ENCODE results near the gene PAQR7. TPM values are rescaled to one million over a fixed set of nuclear protein-coding genes. Genes with fewer than 3 reads are reported as not detected.
A peak's percentile ranks its signal among the peaks of the same experiment; 100 is the strongest.

The PAQR7 gene, protein sequence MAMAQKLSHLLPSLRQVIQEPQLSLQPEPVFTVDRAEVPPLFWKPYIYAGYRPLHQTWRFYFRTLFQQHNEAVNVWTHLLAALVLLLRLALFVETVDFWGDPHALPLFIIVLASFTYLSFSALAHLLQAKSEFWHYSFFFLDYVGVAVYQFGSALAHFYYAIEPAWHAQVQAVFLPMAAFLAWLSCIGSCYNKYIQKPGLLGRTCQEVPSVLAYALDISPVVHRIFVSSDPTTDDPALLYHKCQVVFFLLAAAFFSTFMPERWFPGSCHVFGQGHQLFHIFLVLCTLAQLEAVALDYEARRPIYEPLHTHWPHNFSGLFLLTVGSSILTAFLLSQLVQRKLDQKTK
- total RNA-seq: 1 to 10 TPM; 4.5 to 7.5 (median 5.4) TPM

DNA sequence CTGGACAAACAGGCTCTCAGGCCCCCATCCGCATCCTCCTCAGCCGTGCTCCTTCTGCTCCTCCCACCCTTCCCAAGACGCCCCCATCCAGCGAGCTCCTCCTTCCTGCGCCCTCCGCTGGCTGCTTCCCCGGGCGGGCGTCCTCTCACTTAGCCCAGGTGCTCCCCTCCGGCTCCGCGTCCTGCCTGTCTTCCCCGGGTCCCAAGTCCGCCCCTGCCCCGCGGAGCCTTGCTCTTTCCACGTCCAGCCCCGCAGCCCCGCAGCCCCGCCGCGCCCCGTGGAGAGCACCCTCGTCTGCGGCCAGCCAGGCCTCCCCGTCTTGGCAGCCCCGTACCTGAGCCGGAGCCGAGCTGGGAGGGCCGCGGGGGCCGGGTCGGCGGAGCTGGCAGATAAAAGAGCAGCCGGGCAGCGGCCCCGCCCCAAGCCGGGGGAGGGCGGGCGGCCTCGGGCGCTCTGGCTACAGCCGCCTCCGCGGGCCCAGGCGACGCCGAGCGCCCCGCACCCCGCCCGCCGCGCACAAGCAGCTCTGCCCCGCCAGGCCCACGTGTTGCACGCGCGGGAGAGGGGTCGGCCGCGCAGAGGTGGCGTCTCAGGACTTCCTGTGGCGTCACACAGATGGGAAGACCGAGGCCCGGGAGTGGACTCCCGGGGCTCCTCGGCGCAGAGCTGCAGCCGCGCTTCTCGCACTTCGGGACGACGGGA is at the start of gene PAQR7:
Gene PAQR7, minus strand, starts transcription at position 555 of the 702 bp plus-strand sequence. CDS start 11,869 bp downstream, outside the sequence.
- ATAC-seq: peak; percentile 87 to 89
- no peaks in the 10 kb centered on the region for H3K36me3 Mint-ChIP-seq (ENCODE audit: insufficient read depth)
- peak within 1 kb of the TSS; percentile 85 for H3K4me3 Mint-ChIP-seq
- no peaks in the 10 kb centered on the region for H3K27me3 Mint-ChIP-seq (ENCODE audit: low read depth)
- H3K9me3 Mint-ChIP-seq: no peaks in the 10 kb centered on the region
- peaks cover 7% of the 10 kb centered on the region for H3K4me1 Mint-ChIP-seq (ENCODE audit: low read depth)
- DNase-seq: peak; percentile 35

DNA sequence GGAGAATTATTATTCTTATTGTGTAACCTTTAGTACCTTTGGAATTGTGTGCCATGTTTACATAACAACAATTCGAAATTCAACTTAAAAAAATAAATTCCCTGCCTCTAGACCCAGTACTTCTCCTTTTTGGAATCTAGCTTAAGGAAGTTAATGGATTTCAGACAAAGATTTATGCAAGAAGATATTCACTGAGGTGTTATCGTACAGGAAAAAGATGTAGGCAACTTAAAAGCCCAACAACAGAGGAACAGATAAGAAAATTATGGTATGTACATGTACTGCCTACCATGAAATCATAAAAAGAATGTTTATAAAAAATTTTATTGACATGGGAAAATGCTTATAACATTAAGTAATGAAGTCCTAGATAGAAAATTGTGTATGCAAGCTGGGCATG is 48.9 kb upstream of the PAQR7 start:
- no peak overlapping the region for H3K4me3 Mint-ChIP-seq
- DNase-seq (no peak), ATAC-seq (no peak)
- no peaks in the 10 kb centered on the region for H3K9me3 Mint-ChIP-seq
- peaks cover 14% of the 10 kb centered on the region for H3K4me1 Mint-ChIP-seq (ENCODE audit: low read depth)
- no peaks in the 10 kb centered on the region for H3K36me3 Mint-ChIP-seq (ENCODE audit: insufficient read depth)
- H3K27me3 Mint-ChIP-seq (ENCODE audit: low read depth): peaks cover 4% of the 10 kb centered on the region

DNA sequence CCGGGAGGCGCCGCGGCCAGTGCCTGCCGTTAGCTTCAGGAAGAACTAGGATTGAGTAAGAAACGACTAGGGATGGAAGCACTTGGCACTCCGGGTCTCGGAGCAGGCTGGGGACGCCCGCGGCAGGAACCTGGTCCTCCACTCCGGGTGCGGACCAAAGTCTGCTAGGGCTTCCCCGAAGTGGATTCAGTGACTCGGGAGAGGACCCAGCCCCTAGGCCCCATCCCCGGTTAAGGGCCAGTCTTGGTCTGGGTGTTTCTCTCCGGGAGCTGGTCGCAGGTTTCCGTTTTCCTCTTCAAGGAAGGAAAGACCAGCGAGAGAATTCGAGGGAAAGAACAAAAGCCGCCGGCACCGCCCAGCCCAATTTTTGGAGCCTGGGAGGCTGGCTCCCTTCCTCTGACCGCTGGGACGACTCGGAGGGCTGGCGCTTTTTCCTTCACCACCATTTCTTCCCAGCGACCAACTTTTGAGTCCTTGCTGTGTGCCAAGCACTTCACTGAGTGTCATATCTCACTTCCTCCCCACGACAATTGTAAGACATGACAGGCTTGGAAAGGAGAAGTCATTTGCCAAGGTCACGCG is 47.6 kb upstream of the PAQR7 start:
- DNase-seq: peak; percentile 10
- Mint-ChIP-seq H3K27me3 (ENCODE audit: low read depth) (peaks cover 4% of the 10 kb centered on the region), H3K9me3 (no peaks in the 10 kb centered on the region), H3K36me3 (ENCODE audit: insufficient read depth) (no peaks in the 10 kb centered on the region), H3K4me1 (ENCODE audit: low read depth) (peaks cover 19% of the 10 kb centered on the region), H3K4me3 (peak overlapping the region; percentile 68)
- peak; percentile 44 to 58 for ATAC-seq

DNA sequence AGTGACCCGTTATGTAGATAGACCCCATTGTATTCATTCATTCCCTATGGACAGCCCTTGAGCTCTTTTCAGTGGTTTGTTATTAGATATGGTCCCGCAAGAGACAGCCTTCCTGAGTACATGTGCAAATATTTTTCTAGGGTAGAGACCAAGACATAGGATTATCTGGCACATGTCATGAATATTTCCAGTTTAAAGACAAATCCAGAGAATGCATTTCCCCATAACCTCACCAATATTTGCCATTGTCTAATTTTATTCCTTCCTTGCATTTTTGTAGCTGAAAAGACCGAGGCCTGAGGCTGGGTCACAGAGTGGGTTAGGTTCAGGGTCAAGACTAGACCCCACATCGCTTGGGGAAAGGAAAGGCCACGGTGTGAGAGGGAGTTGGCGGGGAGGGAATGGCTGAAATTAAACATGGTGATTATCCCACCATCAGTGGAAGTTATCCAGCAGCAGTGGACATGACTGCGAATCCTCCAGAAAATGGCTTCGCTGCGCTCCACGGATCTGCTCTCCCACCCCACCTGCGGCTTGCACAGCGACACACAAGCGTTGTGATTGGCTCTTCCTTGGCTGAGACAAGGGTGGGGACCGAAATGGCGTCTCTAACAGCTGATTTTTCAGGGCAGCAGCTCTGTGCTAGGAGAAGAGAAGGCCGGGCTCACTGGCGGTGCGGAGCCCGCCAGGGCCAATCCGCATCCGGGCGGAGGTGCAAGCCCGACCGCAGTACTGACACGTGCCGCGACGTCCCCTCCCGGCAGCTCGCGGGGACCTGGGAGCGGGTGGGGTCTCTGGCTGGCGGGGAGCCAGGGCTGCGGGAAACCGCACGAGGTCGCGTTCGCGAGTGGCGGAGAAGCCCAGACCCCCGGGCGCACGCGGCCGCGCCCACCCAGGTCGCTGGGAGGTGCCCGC is 46.8 kb upstream of the PAQR7 start:
- H3K4me1 Mint-ChIP-seq (ENCODE audit: low read depth): peaks cover 24% of the 10 kb centered on the region
- H3K27me3 Mint-ChIP-seq (ENCODE audit: low read depth): peaks cover 4% of the 10 kb centered on the region
- ATAC-seq (peak; percentile 71 to 78), DNase-seq (peak; percentile 8)
- H3K4me3 Mint-ChIP-seq: peak overlapping the region; percentile 78
- H3K9me3 Mint-ChIP-seq: no peaks in the 10 kb centered on the region
- no peaks in the 10 kb centered on the region for H3K36me3 Mint-ChIP-seq (ENCODE audit: insufficient read depth)

DNA sequence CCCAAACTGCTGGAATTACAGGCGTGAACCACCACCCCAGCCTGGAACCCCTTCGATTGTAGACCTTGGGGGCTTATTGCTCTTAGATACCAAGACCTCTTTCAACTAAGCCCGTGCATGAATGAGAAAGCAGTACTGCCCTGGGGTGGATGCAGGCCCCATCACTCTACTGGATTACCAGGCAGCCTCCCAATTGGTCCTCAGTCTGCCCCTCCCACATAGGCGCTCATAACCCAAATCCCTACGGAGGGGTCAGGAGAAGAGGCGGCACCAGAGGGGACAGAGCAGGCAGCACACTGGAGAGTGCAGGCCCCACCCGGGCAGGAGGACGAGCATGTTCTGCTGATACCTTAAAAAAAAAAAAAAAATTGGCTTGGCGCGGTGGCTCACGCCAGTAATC is 43.1 kb upstream of the PAQR7 start:
- no peak for DNase-seq
- Mint-ChIP-seq H3K4me3 (no peak overlapping the region), H3K4me1 (ENCODE audit: low read depth) (peaks cover 22% of the 10 kb centered on the region), H3K27me3 (ENCODE audit: low read depth) (peaks cover 4% of the 10 kb centered on the region), H3K9me3 (no peaks in the 10 kb centered on the region), H3K36me3 (ENCODE audit: insufficient read depth) (no peaks in the 10 kb centered on the region)
- no peak for ATAC-seq

DNA sequence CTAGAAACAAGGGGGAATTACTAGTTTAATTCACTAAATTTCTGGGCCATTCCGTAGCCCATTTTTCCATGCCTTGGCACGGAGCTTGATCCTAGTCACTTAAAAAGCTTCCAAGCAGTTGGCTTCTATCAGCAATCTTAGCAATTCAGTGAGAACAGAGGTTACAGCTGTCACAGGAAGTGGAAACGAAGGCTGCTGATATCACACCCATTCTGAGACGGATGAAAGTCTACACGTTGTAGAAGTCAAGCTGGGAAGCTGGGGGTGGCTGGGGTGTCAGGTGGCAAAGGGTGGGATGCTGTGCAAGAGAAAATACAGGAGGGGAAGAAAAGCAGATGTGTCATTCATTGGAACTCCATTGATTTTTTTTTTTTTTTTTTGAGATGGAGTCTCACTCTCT is 42.5 kb upstream of the PAQR7 start:
- peaks cover 18% of the 10 kb centered on the region for H3K4me1 Mint-ChIP-seq (ENCODE audit: low read depth)
- ATAC-seq: peak; percentile 23 to 46
- no peaks in the 10 kb centered on the region for H3K36me3 Mint-ChIP-seq (ENCODE audit: insufficient read depth)
- H3K27me3 Mint-ChIP-seq (ENCODE audit: low read depth): peaks cover 4% of the 10 kb centered on the region
- peak overlapping the region; percentile 8 for H3K4me3 Mint-ChIP-seq
- no peaks in the 10 kb centered on the region for H3K9me3 Mint-ChIP-seq
- DNase-seq: no peak

DNA sequence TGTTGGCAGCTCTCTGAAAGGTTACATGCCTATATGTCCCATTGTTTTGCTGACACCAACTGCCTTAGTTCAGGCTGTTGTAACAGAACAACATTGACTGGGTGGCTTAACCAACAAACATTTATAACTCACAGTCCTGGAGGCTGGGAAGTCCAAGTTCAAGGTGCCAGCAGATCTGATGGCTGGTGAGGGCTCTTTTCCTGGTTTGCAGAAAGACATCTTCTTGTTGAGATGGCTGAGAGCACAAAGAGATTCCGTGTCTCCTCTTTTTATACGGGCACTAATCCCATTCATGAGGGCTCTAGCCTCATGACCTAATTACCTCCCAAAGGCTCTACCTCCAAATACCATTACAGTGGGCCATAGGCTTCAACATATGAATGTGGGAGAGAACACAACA is 41.0 kb upstream of the PAQR7 start:
- no peaks in the 10 kb centered on the region for H3K27me3 Mint-ChIP-seq (ENCODE audit: low read depth)
- no peak for ATAC-seq
- H3K4me1 Mint-ChIP-seq (ENCODE audit: low read depth): peaks cover 10% of the 10 kb centered on the region
- no peaks in the 10 kb centered on the region for H3K9me3 Mint-ChIP-seq
- no peak for DNase-seq
- H3K36me3 Mint-ChIP-seq (ENCODE audit: insufficient read depth): no peaks in the 10 kb centered on the region
- H3K4me3 Mint-ChIP-seq: no peak overlapping the region

DNA sequence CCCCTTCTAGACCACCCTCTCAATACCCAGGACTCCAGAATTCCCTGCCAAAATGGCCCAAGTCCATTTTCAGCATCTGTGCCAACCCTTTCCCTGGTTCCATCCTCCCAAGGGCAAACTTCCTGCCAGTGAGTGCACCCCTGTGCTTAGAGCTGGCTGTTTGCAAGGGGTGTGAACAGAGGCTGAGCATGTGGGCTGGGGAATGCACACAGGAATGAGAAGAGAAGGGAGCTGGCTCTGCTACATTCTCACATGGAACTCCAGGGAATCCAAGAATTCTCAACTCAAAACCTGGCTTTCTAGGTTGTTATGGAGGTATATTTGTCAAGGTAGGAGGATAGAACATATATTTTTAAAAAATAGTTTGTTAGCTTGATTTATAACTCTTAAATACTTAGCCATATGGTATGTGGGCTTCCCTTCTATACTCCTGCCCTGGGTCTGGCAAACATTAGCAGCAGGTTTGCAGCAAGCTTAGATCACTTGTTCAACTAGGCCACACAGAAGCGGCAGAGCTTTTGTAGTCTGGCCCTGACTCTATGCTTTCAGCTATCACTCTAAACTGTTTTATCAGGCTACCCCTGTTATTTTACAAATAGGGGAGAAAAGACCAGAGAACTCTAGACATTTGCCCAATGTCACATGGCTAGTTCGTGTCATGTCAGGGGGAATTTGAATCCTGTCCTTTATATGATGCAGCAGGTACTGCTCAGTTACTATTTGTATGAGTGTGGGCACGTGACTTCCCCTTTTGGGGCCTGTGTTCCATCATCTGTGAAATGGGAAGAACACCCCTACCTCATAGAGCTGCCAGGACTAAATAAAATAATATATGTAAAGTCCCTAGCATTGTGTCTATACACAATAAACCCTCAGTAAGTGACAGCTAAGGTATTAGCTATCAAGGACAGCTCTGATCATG is 38.8 kb upstream of the PAQR7 start:
- H3K36me3 Mint-ChIP-seq (ENCODE audit: insufficient read depth): no peaks in the 10 kb centered on the region
- H3K4me1 Mint-ChIP-seq (ENCODE audit: low read depth): peaks cover 10% of the 10 kb centered on the region
- DNase-seq: no peak
- H3K9me3 Mint-ChIP-seq: no peaks in the 10 kb centered on the region
- no peak overlapping the region for H3K4me3 Mint-ChIP-seq
- no peaks in the 10 kb centered on the region for H3K27me3 Mint-ChIP-seq (ENCODE audit: low read depth)
- ATAC-seq: no peak

DNA sequence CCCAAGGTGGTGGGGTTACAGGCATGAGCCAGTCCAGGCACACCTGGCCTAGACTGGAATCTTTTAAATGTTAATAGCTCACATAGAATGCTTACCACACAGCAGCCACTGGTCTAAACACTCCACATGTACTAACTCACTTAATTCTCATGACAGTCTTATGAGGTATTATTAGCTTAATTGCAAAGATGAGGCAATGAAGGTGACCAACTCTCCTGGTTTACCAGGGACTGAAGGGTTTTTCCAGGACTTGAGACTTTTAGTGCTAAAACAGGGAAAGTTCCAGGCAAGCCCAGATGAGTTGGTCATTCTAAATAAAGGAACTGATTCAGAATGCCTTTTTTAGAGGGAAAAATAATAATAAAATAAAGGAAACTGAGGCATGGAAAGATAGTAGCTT is 37.7 kb upstream of the PAQR7 start:
- peaks cover 6% of the 10 kb centered on the region for H3K4me1 Mint-ChIP-seq (ENCODE audit: low read depth)
- no peaks in the 10 kb centered on the region for H3K36me3 Mint-ChIP-seq (ENCODE audit: insufficient read depth)
- H3K27me3 Mint-ChIP-seq (ENCODE audit: low read depth): no peaks in the 10 kb centered on the region
- DNase-seq: no peak
- no peak overlapping the region for H3K4me3 Mint-ChIP-seq
- no peaks in the 10 kb centered on the region for H3K9me3 Mint-ChIP-seq
- no peak for ATAC-seq

DNA sequence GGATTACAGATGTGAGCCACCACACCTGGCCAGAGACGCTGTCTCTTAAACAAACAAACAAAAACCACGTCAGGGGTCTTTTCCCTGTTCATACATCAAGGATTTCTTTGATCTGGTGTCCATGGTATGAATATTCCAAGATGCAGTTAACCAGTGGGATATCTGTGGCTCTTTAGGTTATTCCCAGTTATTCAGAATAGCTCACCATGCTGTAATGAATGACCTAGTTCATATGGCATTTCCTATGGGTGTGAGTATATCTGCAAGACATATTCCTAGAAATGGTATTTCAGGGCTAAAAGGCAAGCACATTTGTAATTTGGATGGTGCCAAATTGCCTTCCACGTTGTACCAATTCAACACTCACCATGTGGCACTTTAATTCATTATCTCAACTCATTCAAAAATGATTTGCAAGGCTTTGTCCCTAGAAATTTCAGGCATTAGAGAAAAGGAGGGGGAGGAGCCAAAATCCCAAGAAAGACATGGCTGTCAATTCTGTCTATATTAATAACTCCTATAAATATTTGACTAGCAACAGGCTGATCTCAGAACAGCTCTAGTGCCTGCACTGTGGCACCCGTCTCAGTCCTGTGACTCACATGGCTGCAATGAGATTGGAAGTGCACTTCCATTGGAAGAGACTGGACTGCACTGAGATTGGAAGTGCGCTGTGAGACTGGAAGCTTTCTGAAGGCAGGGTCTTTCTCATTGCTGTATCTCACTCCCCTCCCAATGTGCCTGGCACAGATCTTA is 36.7 kb upstream of the PAQR7 start:
- Mint-ChIP-seq H3K4me3 (no peak overlapping the region), H3K27me3 (ENCODE audit: low read depth) (no peaks in the 10 kb centered on the region)

DNA sequence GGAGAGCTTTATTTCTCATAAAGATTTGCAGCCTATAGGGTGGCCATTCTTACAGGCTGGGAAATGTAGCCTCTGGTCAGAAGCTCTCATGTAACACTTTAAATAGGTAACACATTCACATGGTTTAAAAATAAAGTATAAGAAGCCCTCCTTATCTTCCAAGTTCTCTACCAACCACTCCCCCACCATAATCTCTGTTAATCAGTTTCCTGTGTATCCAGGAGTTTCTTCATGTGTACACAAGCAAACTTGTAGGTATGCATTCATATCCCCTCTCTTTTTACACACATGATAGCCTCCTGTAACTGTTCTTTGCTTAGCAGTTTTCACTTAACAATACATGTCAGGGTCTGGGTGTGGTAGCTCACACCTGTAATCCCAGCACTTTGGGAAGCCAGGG is 35.7 kb upstream of the PAQR7 start:
- Mint-ChIP-seq H3K27me3 (ENCODE audit: low read depth) (no peaks in the 10 kb centered on the region), H3K4me1 (ENCODE audit: low read depth) (peaks cover 7% of the 10 kb centered on the region), H3K4me3 (no peak overlapping the region), H3K9me3 (no peaks in the 10 kb centered on the region), H3K36me3 (ENCODE audit: insufficient read depth) (no peaks in the 10 kb centered on the region)
- ATAC-seq (no peak), DNase-seq (no peak)

More for the DNA sequence above, 36.7 kb upstream of the PAQR7 start:
- no peak for DNase-seq
- H3K4me1 Mint-ChIP-seq (ENCODE audit: low read depth): peaks cover 2% of the 10 kb centered on the region
- H3K36me3 Mint-ChIP-seq (ENCODE audit: insufficient read depth): no peaks in the 10 kb centered on the region
- H3K9me3 Mint-ChIP-seq: no peaks in the 10 kb centered on the region
- no peak for ATAC-seq

DNA sequence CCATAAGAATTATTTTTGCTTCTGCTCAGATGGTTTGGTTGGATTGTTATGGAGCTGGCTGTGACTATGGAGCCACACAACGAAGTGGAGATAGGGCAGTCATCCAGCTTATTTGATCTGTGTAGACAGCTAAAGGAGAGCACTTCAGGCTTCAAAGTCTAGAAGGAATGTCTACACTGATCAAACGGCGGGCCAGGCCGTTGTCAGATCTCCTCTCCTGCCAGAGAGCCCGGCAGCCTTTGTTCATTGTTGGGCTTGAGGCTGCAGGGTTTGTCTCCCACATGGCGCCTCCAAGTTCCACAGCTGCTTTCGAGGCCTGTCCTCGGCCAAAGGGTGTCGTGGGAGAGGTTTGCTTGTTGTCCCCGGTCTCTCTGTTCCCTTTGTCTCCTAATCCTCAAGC is 33.5 kb upstream of the PAQR7 start:
- H3K4me3 Mint-ChIP-seq: no peak overlapping the region
- H3K27me3 Mint-ChIP-seq (ENCODE audit: low read depth): no peaks in the 10 kb centered on the region
- H3K4me1 Mint-ChIP-seq (ENCODE audit: low read depth): peaks cover 18% of the 10 kb centered on the region
- no peaks in the 10 kb centered on the region for H3K9me3 Mint-ChIP-seq
- H3K36me3 Mint-ChIP-seq (ENCODE audit: insufficient read depth): no peaks in the 10 kb centered on the region
- ATAC-seq (no peak), DNase-seq (no peak)

DNA sequence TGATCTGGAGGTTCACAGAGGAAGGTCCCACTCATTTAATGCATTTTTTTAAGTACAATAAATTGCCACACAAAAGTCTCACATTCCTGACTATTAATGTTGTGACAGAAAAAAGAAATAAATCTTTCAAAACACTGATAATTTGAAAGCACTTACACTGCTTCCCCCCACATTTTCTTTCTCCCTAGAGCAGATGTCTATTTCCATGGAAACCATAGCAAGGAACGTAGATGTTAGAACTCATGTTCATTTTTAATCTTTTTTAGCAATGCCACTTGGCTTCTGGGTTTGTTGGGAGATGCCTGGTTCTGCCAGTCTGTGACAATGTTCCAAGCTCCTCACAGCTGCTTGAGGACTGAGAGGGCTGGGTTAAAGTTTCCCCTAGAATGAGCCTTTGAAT is 32.7 kb upstream of the PAQR7 start:
- no peak for DNase-seq
- Mint-ChIP-seq H3K9me3 (no peaks in the 10 kb centered on the region), H3K36me3 (ENCODE audit: insufficient read depth) (no peaks in the 10 kb centered on the region), H3K4me1 (ENCODE audit: low read depth) (peaks cover 18% of the 10 kb centered on the region), H3K27me3 (ENCODE audit: low read depth) (no peaks in the 10 kb centered on the region), H3K4me3 (no peak overlapping the region)
- ATAC-seq: no peak

Data from activated T-cell treated with anti-CD3 and anti-CD28 coated beads, Interleukin-2, amount 50 U/mL, for 4 hours (primary cell).